HG03558 (cell line): ENCODE measurements around the gene TTC32.
"Not testable (repeated sequence)": the region's sequence is repeated elsewhere in the genome, so short reads cannot be mapped to it uniquely, and the experiment has no call there.

Experiments
- ATAC-seq: cut with Tn5 transposase; IDR thresholded peaks from one replicate; pipeline ENCODE4 v1.9.1; 2021; ENCODE audit warnings: moderate number of reproducible peaks; ENCODE audit not compliant: unreplicated experiment; ENCODE audit errors: extremely low read depth

The TTC32 gene

DNA sequence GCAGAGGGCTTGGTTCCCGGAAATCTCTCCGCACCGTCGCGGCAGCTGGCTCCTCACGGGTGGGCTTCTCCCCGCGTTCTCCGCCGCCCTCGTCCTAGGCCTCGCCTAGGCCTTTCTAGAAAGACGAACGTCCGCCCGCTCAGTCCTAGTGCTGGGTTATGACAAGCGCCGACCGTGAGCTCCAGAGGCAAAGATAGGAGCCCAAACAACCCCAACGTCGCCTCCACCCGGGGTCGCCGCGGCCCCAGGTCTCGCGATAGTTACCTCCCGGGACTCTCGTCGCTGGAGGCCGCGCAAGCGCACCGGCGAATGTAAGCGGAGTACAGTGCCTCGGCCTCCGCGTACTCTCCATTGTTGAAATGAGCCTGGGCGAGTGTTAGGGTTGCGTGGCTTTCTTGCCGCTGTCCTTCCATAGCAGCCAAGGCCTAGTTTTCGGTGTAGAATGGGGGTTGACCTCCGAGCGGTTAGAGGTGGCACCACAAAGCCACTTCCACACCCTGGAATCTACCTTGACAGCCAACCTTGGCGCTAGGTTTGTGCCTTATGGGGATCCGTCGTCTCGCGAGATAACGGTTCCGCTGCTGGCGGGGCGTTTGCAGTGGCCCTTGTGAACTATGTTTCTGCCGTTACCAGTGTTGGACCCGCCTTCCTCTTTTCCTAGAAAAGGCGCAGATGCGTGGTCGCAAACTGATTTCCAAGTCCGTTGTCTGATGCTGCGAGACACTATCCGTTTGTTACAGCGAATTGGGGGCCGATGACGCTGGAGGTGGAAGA, at the start of gene TTC32:
Gene TTC32 (minus strand): TSS at position 542 of the 774 bp plus-strand sequence. CDS start 129 bp downstream, at position 413.
- peak; percentile 60 for ATAC-seq

DNA sequence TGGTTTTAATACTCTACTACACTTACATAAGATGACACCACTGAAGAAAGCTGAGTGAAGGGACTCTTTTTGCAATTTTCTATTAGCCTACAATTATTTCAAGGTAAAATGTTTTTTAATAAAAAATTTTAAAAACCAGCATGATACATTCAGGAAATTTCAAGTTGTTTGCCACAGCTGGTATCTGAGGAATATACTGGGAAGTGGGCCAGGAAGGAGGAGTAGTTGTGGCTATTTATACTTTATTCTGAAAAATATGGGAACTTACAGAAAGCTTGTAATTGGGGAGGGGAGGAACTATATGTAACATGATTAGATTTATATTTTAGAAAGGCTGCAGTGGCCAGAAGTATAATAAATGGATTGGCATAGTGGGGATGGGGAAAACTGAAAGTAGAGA, 47.3 kb upstream of the TTC32 start:
- ATAC-seq, result no peak

- ATAC-seq, result no peak
These were observed 45.6 kb upstream of the TTC32 start for GRCh38 chr2:19947184-19947940.

DNA sequence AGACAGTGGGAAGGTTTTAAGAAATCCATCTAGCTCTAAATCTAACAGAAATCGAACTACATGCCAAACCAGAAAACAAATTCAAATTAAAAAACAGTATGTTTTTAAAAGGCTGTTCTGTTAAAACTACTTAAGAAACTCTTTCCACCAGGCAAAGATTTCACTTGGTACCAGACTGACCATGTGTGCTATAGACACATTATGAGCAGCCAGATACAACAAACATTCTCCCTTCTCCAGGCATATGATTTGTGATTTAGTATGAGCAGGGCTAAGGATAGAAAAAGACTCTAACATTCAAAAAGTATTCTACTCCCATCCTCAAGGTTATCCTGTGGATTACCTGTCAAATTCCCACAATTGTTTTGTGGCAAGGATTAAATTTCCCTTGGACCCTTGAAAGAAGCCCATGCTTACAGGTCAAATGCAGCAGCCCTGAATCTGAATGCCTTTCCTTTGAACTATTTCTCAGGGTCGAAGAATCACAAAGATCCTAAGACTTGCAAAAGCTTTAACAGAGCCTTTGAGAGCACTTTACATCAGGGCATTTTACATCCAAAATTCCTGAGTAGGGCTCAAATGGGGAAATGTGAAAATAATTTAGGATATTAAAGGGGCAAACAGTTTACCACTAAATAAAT, 42.5 kb upstream of the TTC32 start:
- no peak for ATAC-seq

DNA sequence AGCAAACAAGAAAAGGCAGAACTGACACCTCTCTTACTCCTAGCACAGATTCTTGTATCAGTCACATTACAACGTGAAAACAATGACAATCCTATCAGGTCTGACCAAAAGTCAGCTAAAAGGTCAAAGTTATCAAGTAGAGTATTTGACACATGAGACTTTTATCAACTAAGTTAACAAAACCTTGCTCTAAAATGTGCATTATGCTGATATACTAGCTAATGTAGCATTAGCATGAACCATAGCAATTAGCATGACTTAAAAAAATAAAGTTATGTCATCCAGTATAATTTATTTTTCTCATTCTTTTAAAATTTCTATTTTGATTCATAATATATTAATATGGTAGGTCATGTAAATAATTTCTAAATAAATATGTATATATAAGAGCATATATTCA, 41.4 kb upstream of the TTC32 start:
- no peak for ATAC-seq

- no peak for ATAC-seq
These were observed 40.4 kb upstream of the TTC32 start for GRCh38 chr2:19942199-19942598.

- ATAC-seq, result no peak
These were observed 35.2 kb upstream of the TTC32 start for GRCh38 chr2:19937004-19937403.

GRCh38 chr2:19936203-19936602, 34.4 kb upstream of the TTC32 start:
- ATAC-seq, result no peak

DNA sequence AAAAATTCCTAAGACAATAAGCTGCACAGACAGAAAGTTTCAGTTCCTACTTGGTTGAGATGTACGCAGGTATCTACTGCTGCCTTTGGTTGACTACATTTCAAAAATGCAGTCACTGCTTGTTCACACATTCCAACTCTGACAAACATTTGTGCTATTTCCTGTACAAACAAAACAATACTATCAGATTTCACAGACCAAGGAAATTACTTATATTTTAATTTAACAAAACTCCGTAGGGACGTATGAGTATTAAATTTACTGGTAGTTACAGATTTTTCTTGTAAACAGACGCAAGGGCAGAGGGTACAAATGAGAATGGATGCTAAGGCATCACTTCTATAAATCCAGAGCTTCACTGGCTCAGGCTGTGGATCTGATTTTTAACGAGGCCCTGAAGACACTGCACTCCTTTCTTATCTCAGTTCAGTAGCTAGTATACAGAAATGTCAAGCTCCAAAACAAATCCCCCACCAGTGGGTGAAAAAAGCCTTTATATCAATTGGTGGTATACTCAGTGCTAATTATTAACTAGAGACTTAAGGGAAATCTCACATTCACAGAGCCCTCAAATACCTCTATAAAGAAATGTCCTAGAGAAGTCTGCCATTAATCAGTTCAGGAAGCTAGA, 31.7 kb upstream of the TTC32 start:
- peak; percentile 64 for ATAC-seq

DNA sequence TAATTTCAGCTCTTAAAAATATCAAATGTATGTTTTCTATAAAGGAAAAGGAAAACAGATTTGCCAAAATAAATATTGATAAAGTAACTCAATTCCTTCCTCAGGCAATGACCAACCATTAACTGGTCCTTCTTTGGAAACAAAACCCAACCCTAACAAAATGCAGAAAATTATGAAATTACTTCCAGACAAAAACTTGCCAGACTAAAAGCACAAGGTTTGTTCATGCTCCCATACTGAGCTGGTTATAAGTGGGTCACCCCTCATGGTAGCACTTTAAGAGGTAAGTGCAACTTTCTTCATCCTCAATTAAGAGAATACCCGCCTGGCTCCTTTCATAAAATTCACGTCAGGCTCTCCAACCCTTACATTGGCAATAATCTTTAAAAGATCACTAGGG, 31.1 kb upstream of the TTC32 start:
- no peak for ATAC-seq

DNA sequence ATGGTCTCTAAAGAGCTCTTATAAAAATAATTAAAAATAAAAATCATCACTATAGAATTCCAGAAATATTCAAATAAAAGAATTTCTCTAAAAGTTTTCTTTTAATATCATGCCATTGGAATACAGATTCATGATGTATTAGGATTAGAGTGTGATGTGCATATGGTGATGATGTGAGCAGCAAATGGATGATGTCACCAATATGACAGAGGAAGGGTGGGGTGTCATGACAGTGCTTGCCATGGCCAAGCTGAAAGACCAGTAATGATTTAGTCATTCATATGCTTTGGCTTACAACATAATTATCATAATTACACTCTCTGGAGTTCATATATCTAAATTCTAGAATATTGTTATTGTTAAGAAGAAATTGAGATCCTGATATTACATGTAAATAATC, 27.4 kb upstream of the TTC32 start:
- no peak for ATAC-seq

GRCh38 chr2:19927816-19928215, 26.0 kb upstream of the TTC32 start:
- not testable (repeated sequence) for ATAC-seq

DNA sequence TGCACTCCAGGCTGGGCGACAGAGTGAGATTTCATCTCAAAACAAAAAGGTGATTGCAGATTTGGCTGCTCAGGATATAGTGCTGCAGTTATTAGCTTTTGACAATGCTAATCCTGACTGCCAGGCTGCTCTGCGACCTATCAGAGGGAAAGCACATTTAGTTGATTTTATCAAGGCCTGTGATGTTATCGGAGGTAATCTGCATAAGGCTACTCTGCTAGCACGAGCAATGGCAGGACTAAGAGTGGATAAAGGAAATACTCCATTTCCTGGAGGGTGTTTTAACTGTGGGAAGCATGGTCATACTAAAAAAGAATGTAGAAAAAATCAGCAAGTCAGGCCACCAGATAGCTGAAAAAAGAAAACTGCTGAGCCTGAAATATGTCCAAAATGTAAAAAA, 22.7 kb upstream of the TTC32 start:
- not testable (repeated sequence) for ATAC-seq

DNA sequence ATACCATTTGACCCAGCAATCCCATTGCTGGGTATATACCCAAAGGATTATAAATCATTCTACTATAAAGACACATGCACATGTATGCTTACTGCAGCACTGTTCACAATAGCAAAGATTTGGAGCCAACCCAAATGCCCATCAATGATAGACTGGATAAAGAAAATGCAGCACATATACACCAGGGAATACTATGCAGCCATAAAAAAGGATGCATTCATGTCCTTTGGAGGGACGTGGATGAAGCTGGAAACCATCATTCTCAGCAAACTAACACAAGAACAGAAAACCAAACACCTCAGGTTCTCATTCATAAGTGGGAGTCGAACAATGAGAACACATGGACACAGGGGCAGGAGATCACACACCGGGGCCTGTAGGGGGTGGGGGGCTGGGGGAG, 20.4 kb upstream of the TTC32 start:
- not testable (repeated sequence) for ATAC-seq

GRCh38 chr2:19916385-19916950, 14.7 kb upstream of the TTC32 start:
- no peak for ATAC-seq

GRCh38 chr2:19914266-19914975, 12.6 kb upstream of the TTC32 start:
- ATAC-seq, result no peak

- no peak for ATAC-seq
These were observed 10.2 kb upstream of the TTC32 start for GRCh38 chr2:19911808-19912509.

- ATAC-seq, result no peak
These were observed 495 bp upstream of the TTC32 start for GRCh38 chr2:19902216-19902740.

GRCh38 chr2:19900931-19901441, 797 bp downstream of the TTC32 start:
- no peak for ATAC-seq
